HCT116 (cell line): ENCODE results near the gene KIF27. TPM values are rescaled to one million over a fixed set of nuclear protein-coding genes. Genes with fewer than 3 reads are reported as not detected.

Experiments used
- ATAC-seq: fragments of 200-7000 bp; cut with Tn5 transposase; 2 replicates; pipeline ENCODE4 v1.9.1; 2020; ENCODE audit warnings: mild to moderate bottlenecking, moderate library complexity
- BruUV-seq: library from RNA; stranded (reverse); fragments of 400-500 nt; replicated peaks from 2 replicates; lab custom pipeline; 2021; lab: Mats Ljungman, UMichigan
- CTCF ChIA-PET: fragments of 300-600 bp; sonication (Branson Sonifier 250); formaldehyde crosslinking; loops from one replicate; lab custom pipeline; 2021; ENCODE audit warnings: antibody characterized with exemption; lab: Charles Lee
- POLR2A ChIA-PET: fragments of 300-600, 350-600 bp; sonication (Branson Sonifier 250); formaldehyde crosslinking; loops from one replicate; lab custom pipeline; 2021; ENCODE audit warnings: antibody characterized with exemption; lab: Charles Lee
- RAD21 ChIA-PET, 2 experiments: fragments of 300-600 bp; sonication (Branson Sonifier 250); formaldehyde crosslinking; loops; one replicate each; lab custom pipeline; 2023; ENCODE audit warnings: low total read pairs in 2 of 2; ENCODE audit not compliant: uncharacterized antibody in 2 of 2, unreplicated experiment in 2 of 2, low non-redundant PET in 1 of 2; lab: Charles Lee
- DNase-seq: peaks from one replicate; pipeline ENCODE4 v3.0.0-alpha.2; 2010; ENCODE audit warnings: low read depth, low spot score
- H2AFZ ChIP-seq: fragments of 200-600 bp; shearing (Covaris generic), sonication (generic); 2 replicates; pipeline ENCODE4 v1.6.1; 2017; ENCODE audit warnings: low read depth, mixed run types, mixed read lengths, antibody characterized with exemption, low read length; ENCODE audit not compliant: poor library complexity, severe bottlenecking
- H3K27ac ChIP-seq: 2 replicates; pipeline ENCODE4 v1.5.1; 2012; ENCODE audit warnings: low read depth, low read length
- H3K27me3 ChIP-seq: fragments of 200-600 bp; sonication (generic); 2 replicates; pipeline ENCODE4 v1.6.1; 2016; ENCODE audit warnings: mixed run types, low read length, mixed read lengths; ENCODE audit not compliant: insufficient read depth
- H3K36me3 ChIP-seq, 2 experiments: fragments of 200-500 bp in 1 of 2; fragments of 200-600 bp in 1 of 2; sonication (Bioruptor generic) in 1 of 2; sonication (generic) in 1 of 2; 2 replicates each; pipeline versions ENCODE4 v1.5.1 to v1.6.1; 2014 to 2016; ENCODE audit warnings: low read length in 2 of 2, inconsistent platforms in 1 of 2, mixed read lengths in 1 of 2, mixed run types in 1 of 2; ENCODE audit not compliant: insufficient read depth in 2 of 2, control insufficient read depth in 1 of 2
- H3K4me1 ChIP-seq, 2 experiments: fragments of 200-600 bp in 1 of 2; sonication (generic) in 1 of 2; 2 replicates each; pipeline versions ENCODE4 v1.5.1 to v1.6.1; 2012 to 2017; ENCODE audit warnings: low read length in 2 of 2, inconsistent platforms in 1 of 2, mild to moderate bottlenecking in 1 of 2, mixed read lengths in 1 of 2, mixed run types in 1 of 2, moderate library complexity in 1 of 2; ENCODE audit not compliant: insufficient read depth in 2 of 2, control insufficient read depth in 1 of 2
- H3K4me2 ChIP-seq: fragments of 200-600 bp; sonication (generic); 2 replicates; pipeline ENCODE4 v1.6.1; 2017; ENCODE audit warnings: mixed run types, low read length, mixed read lengths
- H3K4me3 ChIP-seq, 2 experiments: fragments of 200-600 bp in 1 of 2; sonication (generic) in 1 of 2; replicated peaks in 1 of 2; 2 replicates each; pipeline ENCODE4 v1.5.1; 2011 to 2016; ENCODE audit warnings: low read length in 2 of 2, control low read depth in 1 of 2, low read depth in 1 of 2, mild to moderate bottlenecking in 1 of 2, mixed read lengths in 1 of 2, mixed run types in 1 of 2
- H3K79me2 ChIP-seq: fragments of 200-600 bp; sonication (generic); 2 replicates; pipeline ENCODE4 v1.6.1; 2017; ENCODE audit warnings: mild to moderate bottlenecking, mixed run types, low read length, moderate library complexity, mixed read lengths; ENCODE audit not compliant: insufficient read depth
- H3K9ac ChIP-seq: fragments of 200-600 bp; sonication (generic); 2 replicates; pipeline ENCODE4 v1.6.1; 2016; ENCODE audit warnings: low read length, mixed read lengths
- H3K9me2 ChIP-seq: fragments of 200-600 bp; sonication (generic), shearing (Covaris generic); 2 replicates; pipeline ENCODE4 v1.6.1; 2017; ENCODE audit warnings: mixed run types, mild to moderate bottlenecking, moderate library complexity; ENCODE audit not compliant: insufficient read depth
- H3K9me3 ChIP-seq, 2 experiments: fragments of 200-500 bp in 1 of 2; fragments of 200-600 bp in 1 of 2; sonication (Bioruptor generic) in 1 of 2; sonication (generic) in 1 of 2; 2 replicates each; pipeline ENCODE4 v1.6.1; 2014 to 2017; ENCODE audit warnings: low read length in 2 of 2, mixed read lengths in 2 of 2, inconsistent platforms in 1 of 2, low read depth in 1 of 2, mild to moderate bottlenecking in 1 of 2, mixed run types in 1 of 2, moderate library complexity in 1 of 2; ENCODE audit not compliant: control insufficient read depth in 1 of 2, insufficient read depth in 1 of 2
- H4K20me1 ChIP-seq: fragments of 200-600 bp; sonication (generic), shearing (Covaris generic); 2 replicates; pipeline ENCODE4 v1.6.1; 2017; ENCODE audit warnings: mixed run types, mild to moderate bottlenecking, moderate library complexity; ENCODE audit not compliant: insufficient read depth
- EGR1 ChIP-seq: IDR thresholded peaks from 2 replicates; pipeline ENCODE4 v1.6.1; 2012; ENCODE audit warnings: low read depth
- ELF1 ChIP-seq: IDR thresholded peaks from 2 replicates; pipeline ENCODE4 v1.6.1; 2012; ENCODE audit warnings: low read depth, borderline replicate concordance
- EZH2phosphoT487 ChIP-seq: fragments of 200-600 bp; IDR thresholded peaks from 2 replicates; pipeline ENCODE4 v1.6.1; 2018; ENCODE audit warnings: antibody characterized with exemption, borderline replicate concordance
- FOSL1 ChIP-seq: IDR thresholded peaks from 2 replicates; pipeline ENCODE4 v1.6.1; 2012; ENCODE audit warnings: low read depth
- JUND ChIP-seq: IDR thresholded peaks from 2 replicates; pipeline ENCODE4 v1.6.1; 2012
- MAX ChIP-seq: IDR thresholded peaks from 2 replicates; pipeline ENCODE4 v1.6.1; 2012
- POLR2A ChIP-seq: IDR thresholded peaks from 2 replicates; pipeline ENCODE4 v1.7.0; 2011; ENCODE audit warnings: borderline replicate concordance; ENCODE audit not compliant: insufficient read depth, insufficient read length; ENCODE audit errors: extremely low read depth
- POLR2AphosphoS5 ChIP-seq: IDR thresholded peaks from 2 replicates; pipeline ENCODE4 v1.6.1; 2011; ENCODE audit warnings: mild to moderate bottlenecking, low read depth, low read length, moderate library complexity
- REST ChIP-seq: IDR thresholded peaks from 2 replicates; pipeline ENCODE4 v1.6.1; 2012; ENCODE audit warnings: low read depth
- SP1 ChIP-seq: IDR thresholded peaks from 2 replicates; pipeline ENCODE4 v1.6.1; 2012; ENCODE audit warnings: low read depth
- SRF ChIP-seq: IDR thresholded peaks from 2 replicates; pipeline ENCODE4 v1.6.1; 2012; ENCODE audit warnings: low read depth
- YY1 ChIP-seq: IDR thresholded peaks from 2 replicates; pipeline ENCODE4 v1.6.1; 2011; ENCODE audit warnings: low read length, low read depth, moderate library complexity, mild to moderate bottlenecking; ENCODE audit not compliant: insufficient replicate concordance; ENCODE audit errors: extremely low read depth
- ZBTB33 ChIP-seq: IDR thresholded peaks from 2 replicates; pipeline ENCODE4 v1.6.1; 2011; ENCODE audit warnings: mild to moderate bottlenecking, low read length, moderate library complexity; ENCODE audit not compliant: insufficient replicate concordance; ENCODE audit errors: extremely low read depth
- ZFX ChIP-seq: fragments of 450-650 bp; IDR thresholded peaks from 2 replicates; pipeline ENCODE4 v1.6.1; 2017
- intact Hi-C: fragments of 100-400 bp; cut with micrococcal nuclease; formaldehyde crosslinking; loops from 2 replicates; pipeline ENCODE4 v1.10.0; 2022
- total RNA-seq: library from RNA; stranded (reverse); gene quantifications from one replicate; pipeline ENCODE4 v1.2.1, GENCODE V29; 2021; ENCODE audit not compliant: unreplicated experiment

Gene KIF27
- total RNA-seq, 1 experiment from 2014 or later, result 4.3 TPM

- BruUV-seq, result no TSS peak
- H3K27ac ChIP-seq, result no peak overlapping the region
- POLR2A ChIA-PET, result no interaction called here
- CTCF ChIA-PET, result no interaction called here
- ATAC-seq (no peak), DNase-seq (no peak)
- no peak overlapping the region for H3K9ac ChIP-seq
- no peaks in the 10 kb centered on the region for H3K36me3 ChIP-seq
- no peaks in the 10 kb centered on the region for H3K27me3 ChIP-seq
- TF ChIP-seq POLR2AphosphoS5 (no peak), MAX (no peak), FOSL1 (no peak), YY1 (no peak), SP1 (no peak)
- no peaks in the 10 kb centered on the region for H3K9me2 ChIP-seq
- no peak overlapping the region for H3K4me3 ChIP-seq
- H4K20me1 ChIP-seq, result no peaks in the 10 kb centered on the region
- no peaks in the 10 kb centered on the region for H3K9me3 ChIP-seq
- intact Hi-C loops, result no loop called here
- H3K4me2 ChIP-seq, result peak overlapping the region; percentile 23; the same call in 1 of the 2 replicates
- no peaks in the 10 kb centered on the region for H3K79me2 ChIP-seq
- H2AFZ ChIP-seq, result no peak overlapping the region
- RAD21 ChIA-PET, result no interaction called here
- H3K4me1 ChIP-seq, result peaks cover 5 to 14% of the 10 kb centered on the region in 2 experiments; a peak in 3 of 4 replicates
Observed at GRCh38 chr9:83800236-83801033, 120.8 kb downstream of the KIF27 start.

- no peak for ATAC-seq
- intact Hi-C loops, result no loop called here
- no peak overlapping the region for H3K27ac ChIP-seq
- no peaks in the 10 kb centered on the region for H3K36me3 ChIP-seq
- no peak overlapping the region for H3K4me3 ChIP-seq
- H3K4me2 ChIP-seq, result no peak overlapping the region
- no peaks in the 10 kb centered on the region for H3K27me3 ChIP-seq
- no peak for DNase-seq
- no peaks in the 10 kb centered on the region for H4K20me1 ChIP-seq
- ChIA-PET CTCF (no interaction called here), RAD21 (no interaction called here), POLR2A (no interaction called here)
- no TSS peak for BruUV-seq
- no peak overlapping the region for H2AFZ ChIP-seq
- no peak overlapping the region for H3K9ac ChIP-seq
- no peaks in the 10 kb centered on the region for H3K9me2 ChIP-seq
- no peaks in the 10 kb centered on the region for H3K4me1 ChIP-seq
- H3K79me2 ChIP-seq, result no peaks in the 10 kb centered on the region
- H3K9me3 ChIP-seq, result no peaks in the 10 kb centered on the region
- TF ChIP-seq REST (no peak), SRF (no peak), ZBTB33 (no peak), ZFX (no peak), POLR2AphosphoS5 (no peak), EZH2phosphoT487 (no peak), POLR2A (no peak), JUND (no peak), SP1 (no peak), MAX (no peak), ELF1 (no peak), FOSL1 (no peak), EGR1 (no peak)
Observed at GRCh38 chr9:83794051-83794450, 127.2 kb downstream of the KIF27 start.
